GM12874 (cell line): Measurements from ENCODE around the gene RET.

Experiments
- TF ChIP-seq, protein P1 (sequence below): IDR thresholded peaks from 2 replicates; pipeline ENCODE4 v1.5.1; 2011; ENCODE audit warnings: low read depth, mild to moderate bottlenecking, control low read depth, low read length, moderate library complexity; ENCODE audit not compliant: insufficient read depth

RET gene

DNA sequence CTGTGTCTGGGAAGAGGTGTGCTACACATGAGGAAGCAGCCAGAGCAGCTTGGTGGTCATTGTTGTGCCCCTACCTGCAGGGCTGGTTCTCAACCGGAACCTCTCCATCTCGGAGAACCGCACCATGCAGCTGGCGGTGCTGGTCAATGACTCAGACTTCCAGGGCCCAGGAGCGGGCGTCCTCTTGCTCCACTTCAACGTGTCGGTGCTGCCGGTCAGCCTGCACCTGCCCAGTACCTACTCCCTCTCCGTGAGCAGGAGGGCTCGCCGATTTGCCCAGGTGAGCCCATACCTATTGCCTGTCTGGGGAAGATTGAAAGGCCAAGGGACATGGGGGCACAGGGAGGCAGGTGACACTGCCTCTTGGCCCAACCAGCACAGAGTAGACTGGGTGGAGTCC, 32.1 kb downstream of the RET start:
- TF ChIP-seq, protein P1, sequence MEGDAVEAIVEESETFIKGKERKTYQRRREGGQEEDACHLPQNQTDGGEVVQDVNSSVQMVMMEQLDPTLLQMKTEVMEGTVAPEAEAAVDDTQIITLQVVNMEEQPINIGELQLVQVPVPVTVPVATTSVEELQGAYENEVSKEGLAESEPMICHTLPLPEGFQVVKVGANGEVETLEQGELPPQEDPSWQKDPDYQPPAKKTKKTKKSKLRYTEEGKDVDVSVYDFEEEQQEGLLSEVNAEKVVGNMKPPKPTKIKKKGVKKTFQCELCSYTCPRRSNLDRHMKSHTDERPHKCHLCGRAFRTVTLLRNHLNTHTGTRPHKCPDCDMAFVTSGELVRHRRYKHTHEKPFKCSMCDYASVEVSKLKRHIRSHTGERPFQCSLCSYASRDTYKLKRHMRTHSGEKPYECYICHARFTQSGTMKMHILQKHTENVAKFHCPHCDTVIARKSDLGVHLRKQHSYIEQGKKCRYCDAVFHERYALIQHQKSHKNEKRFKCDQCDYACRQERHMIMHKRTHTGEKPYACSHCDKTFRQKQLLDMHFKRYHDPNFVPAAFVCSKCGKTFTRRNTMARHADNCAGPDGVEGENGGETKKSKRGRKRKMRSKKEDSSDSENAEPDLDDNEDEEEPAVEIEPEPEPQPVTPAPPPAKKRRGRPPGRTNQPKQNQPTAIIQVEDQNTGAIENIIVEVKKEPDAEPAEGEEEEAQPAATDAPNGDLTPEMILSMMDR = no peak

DNA sequence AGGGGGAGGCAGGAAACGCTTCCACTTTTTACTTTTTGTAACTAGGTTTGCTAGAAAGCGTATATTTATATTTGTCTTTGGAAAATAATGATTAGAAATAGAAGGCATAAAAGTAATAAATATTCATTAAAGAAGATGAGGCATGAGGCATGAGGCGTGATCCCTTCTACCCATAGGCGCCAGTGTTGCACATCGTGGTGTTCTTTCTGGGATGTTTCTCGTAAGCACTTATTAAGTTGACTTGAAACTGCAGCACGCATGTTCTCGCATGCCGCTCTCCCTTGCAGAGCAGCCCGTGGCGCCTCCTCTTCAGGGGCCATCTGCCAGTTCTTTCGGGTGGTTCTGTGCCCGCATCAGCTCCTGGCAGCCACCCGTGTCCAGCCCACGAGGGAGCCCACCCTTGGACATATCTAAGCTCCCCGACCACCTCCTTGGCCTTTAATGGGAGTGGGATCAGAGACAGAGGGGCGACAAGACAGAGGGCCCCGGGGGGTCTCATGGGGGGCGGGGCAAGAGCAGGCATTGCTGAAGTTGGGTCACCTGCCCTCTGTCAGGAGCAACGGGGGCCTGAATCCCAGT, 32.9 kb downstream of the RET start:
- TF ChIP-seq, protein P1 = no peak

DNA sequence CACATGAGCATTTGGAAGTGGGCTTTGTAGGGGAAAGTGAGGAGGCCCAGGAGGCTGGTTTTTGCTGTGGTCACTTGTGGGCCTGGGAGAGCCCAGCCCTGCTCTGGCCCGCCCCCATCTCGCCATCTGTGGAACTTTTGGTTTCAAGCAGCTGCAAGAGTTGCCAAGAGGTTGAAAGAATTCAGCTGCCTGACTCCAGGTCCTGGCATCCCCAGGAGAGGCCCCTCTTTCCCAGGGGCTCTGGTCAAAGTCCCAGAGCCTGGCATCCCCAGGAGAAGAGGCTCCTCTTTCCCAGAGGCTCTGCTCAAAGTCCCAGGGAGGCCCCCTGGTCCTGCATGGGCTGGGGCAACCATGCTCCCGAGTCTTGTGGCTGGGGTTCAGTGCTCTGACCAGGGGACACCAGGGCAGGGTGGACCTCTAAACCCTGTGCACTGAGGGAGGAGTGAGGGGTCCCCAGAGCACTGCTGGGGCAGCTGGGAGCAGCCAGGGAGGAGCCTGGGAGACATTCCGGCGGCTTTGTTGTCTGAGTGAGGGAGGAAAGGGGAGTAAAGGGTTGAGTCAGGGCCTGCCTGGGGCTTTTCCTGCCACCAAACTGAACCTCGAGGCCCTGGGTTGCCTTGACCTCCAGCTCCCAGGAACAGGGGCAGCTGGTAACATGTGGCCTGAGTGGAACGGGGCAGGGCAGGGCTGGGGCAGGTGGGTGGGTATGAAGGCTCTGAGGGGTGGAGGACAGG, 33.6 kb downstream of the RET start:
- TF ChIP-seq, protein P1 = no peak

DNA sequence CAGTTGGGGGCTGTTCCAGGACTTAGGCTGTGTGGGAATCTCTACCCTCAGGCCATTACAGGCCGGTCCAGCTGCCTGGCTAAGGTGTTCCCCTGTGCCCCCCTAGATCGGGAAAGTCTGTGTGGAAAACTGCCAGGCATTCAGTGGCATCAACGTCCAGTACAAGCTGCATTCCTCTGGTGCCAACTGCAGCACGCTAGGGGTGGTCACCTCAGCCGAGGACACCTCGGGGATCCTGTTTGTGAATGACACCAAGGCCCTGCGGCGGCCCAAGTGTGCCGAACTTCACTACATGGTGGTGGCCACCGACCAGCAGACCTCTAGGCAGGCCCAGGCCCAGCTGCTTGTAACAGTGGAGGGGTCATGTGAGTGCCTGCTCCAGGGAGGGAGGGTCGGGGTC, 34.2 kb downstream of the RET start:
- TF ChIP-seq, protein P1 = no peak

DNA sequence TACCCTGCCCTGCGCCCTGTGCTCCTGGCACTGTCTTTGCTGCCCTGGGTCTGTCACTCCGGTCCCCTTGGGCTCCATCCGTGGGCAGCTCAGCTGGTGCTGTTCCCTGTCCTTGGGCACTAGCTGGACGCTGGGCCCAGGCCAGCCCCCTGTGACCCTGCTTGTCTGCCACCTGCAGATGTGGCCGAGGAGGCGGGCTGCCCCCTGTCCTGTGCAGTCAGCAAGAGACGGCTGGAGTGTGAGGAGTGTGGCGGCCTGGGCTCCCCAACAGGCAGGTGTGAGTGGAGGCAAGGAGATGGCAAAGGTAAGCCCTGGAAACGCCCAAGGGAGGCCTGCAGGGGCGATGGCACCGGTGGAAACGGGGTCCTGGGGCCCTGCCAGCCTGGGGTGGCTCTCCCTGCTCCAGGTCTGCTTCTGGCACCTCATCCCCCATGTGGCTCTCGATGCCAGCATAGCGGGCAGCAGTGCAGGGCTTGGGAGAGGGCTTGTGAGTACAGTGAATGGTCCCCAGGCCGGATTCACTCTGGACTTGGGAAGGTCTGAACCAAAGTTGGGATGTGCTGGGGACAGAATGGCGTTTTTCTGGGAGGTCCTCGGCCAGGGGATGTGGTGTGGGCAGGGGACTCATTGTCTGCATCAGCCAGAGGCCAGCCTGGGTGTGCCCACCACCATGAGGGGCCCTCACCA, 35.2 kb downstream of the RET start:
- TF ChIP-seq, protein P1 = no peak

DNA sequence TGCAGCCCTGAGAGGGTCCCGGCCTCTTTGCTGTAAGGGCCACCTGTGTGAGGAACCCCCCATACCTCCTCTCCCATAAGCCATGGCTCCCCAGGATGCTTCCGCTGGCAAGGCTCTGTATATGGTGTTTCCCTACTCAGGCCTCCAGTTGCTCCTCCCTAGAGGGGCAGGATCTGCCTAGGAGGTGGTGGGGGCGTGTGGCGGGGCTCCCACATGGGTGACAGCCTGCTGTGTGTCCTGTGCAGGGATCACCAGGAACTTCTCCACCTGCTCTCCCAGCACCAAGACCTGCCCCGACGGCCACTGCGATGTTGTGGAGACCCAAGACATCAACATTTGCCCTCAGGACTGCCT, 35.7 kb downstream of the RET start:
- TF ChIP-seq, protein P1 = no peak

DNA sequence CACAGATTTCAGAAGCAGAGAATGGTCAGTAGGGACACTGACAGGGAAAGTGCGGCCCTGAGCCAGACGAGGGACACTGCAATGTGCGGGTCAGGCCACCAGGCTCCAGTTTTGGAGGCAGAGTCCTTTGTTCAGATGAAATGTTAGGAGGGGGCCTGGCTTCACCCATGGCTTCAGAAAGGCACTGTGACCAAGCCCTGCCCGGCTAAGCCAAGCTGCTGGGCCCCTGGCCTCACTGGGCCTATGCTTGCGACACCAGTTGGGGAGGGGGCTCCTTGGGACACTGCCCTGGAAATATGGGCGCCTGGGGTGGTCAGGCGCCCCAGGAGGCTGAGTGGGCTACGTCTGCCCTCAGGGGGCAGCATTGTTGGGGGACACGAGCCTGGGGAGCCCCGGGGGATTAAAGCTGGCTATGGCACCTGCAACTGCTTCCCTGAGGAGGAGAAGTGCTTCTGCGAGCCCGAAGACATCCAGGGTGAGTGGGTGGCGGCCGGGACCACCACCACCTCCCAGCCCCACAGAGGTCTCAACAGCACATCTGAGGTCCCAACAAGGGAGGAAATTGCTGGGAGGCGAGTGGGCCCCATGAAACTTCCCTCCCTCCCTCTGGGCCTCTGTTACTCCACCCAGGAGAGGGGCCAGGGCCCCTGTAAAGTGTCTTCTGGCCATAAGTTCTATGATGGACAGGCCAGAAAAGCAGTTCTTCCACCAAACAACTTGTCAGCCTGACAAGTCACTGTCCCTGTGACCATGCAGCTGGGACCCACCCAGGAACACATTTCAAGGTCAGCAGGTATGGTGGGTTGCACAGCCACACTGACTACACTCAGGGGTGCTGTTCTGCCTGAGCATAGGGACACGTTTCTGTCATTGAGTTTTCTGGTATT, 36.6 kb downstream of the RET start:
- TF ChIP-seq, protein P1 = no peak
